Measurements from ENCODE around the gene KERA. TPM values are rescaled to one million over a fixed set of nuclear protein-coding genes. Genes with fewer than 3 reads are reported as not detected.

The KERA gene
- total and polyA plus RNA-seq, 8 donors: not detected

DNA sequence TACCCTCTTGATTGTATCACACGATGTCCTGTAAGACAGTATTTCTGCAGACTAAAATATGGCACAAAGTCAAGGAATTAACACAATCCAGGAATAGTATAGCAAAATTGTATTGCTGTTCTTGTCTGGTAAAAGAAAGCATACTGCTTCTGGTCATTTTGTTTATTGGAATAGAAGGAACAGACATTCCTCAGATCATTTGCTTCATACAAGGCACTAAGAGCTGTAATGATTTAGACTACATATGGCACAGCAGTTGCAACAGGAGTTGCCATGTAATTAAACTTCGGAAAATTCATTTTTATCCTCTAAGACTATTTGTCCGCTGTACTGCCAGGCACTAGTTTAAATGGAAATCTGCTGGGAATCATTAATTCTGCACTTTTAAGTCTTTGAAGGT lies 7.6 kb upstream of the KERA start:
- Histone ChIP-seq H3K4me1 (no peaks in the 10 kb centered on the region), H3K9me3 (no peaks in the 10 kb centered on the region), H3K36me3 (no peaks in the 10 kb centered on the region), H3K27me3 (no peaks in the 10 kb centered on the region), H3K4me3 (no peak overlapping the region), H3K27ac (no peak overlapping the region)
- TF ChIP-seq, protein P1, sequence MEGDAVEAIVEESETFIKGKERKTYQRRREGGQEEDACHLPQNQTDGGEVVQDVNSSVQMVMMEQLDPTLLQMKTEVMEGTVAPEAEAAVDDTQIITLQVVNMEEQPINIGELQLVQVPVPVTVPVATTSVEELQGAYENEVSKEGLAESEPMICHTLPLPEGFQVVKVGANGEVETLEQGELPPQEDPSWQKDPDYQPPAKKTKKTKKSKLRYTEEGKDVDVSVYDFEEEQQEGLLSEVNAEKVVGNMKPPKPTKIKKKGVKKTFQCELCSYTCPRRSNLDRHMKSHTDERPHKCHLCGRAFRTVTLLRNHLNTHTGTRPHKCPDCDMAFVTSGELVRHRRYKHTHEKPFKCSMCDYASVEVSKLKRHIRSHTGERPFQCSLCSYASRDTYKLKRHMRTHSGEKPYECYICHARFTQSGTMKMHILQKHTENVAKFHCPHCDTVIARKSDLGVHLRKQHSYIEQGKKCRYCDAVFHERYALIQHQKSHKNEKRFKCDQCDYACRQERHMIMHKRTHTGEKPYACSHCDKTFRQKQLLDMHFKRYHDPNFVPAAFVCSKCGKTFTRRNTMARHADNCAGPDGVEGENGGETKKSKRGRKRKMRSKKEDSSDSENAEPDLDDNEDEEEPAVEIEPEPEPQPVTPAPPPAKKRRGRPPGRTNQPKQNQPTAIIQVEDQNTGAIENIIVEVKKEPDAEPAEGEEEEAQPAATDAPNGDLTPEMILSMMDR (IDR thresholded peaks at IDR 0.05): no peak
- 76 to 88% methylated on average over 3 of the region's 3 CpGs for WGBS, 2 donors
- DNase-seq (no peak), ATAC-seq (no peak), FAIRE-seq (no peak)
- intact Hi-C loops (cut with DNase I): no loop called here

DNA sequence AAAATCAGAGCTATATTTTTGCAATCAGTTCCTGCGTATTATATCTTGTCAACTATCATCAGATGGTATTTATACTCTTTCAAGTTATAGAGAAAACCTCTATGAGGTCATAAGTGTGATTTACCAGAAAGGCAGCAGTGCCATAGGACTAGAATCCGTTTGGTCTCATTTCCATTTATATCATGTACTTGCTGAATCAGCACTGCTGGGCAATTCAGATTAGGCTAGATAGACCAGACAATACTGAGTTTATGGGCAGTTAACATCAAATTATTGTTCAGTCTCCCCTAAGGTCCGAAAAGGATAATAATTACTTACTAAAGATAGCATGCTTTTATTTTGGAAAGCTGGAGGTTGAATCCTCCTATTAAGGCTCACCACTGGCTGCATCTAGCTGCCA lies 6.8 kb upstream of the KERA start:
- FAIRE-seq: no peak
- WGBS, 2 donors: 62 to 70% methylated on average over 3 of the region's 3 CpGs

DNA sequence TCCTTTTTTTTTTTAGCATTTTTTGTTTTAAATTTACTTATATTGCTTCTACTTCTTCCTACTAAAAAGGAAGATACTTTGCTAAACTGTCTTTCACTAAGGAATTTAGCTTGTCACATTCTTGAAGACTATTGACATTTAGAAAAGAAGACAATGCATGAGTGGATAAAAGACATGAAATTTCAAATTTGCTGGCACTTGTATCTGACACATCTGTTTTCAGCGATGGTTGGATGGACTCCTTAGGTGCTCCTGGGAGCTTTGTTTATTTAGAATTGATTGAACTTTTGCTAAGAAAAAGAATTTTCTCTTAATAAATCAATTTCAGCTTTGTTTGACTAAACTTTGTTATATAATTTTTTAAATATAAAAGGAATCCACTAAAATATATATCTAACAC lies 3.3 kb upstream of the KERA start:
- intact Hi-C loops (cut with DNase I): no loop called here
- H3K27me3 ChIP-seq: no peaks in the 10 kb centered on the region
- 67 to 68% methylated on average over 1 of the region's 1 CpG for WGBS, 2 donors
- TF ChIP-seq, protein P1 (IDR thresholded peaks at IDR 0.05): no peak
- H3K36me3 ChIP-seq: no peaks in the 10 kb centered on the region
- no peak for DNase-seq
- no peak for ATAC-seq
- no peaks in the 10 kb centered on the region for H3K4me1 ChIP-seq
- H3K4me3 ChIP-seq: no peak overlapping the region
- H3K27ac ChIP-seq: no peak overlapping the region
- H3K9me3 ChIP-seq: no peaks in the 10 kb centered on the region
- no peak for FAIRE-seq

More for the DNA sequence above, 6.8 kb upstream of the KERA start:
- no peak for DNase-seq
- Histone ChIP-seq H3K4me3 (no peak overlapping the region), H3K4me1 (no peaks in the 10 kb centered on the region), H3K36me3 (no peaks in the 10 kb centered on the region), H3K9me3 (no peaks in the 10 kb centered on the region), H3K27me3 (no peaks in the 10 kb centered on the region), H3K27ac (no peak overlapping the region)
- TF ChIP-seq, protein P1 (IDR thresholded peaks at IDR 0.05): no peak
- intact Hi-C loops (cut with DNase I): no loop called here
- no peak for ATAC-seq

DNA sequence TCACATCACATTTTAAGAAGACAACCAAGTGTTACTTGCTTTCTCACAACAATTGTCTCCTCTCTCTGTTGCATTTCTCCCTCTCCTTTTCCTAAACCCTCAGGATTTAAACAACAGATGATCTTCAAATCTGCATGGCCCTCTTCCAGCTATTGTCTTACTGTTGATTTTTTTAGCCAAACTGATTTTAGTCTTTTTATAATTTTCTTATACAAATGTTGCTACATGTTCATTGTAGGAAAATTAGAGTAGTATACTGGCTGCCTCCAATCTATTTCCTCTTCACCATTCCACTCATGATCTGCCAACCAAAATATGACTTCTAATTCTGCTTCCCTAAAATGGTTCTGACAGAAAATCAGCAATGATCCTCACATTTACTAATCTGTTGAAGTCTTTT lies 1.4 kb upstream of the KERA start:
- ATAC-seq (no peak), DNase-seq (no peak), FAIRE-seq (no peak)
- Histone ChIP-seq H3K4me3 (no peak overlapping the region), H3K4me1 (no peaks in the 10 kb centered on the region), H3K36me3 (no peaks in the 10 kb centered on the region), H3K27ac (no peak overlapping the region), H3K27me3 (no peaks in the 10 kb centered on the region), H3K9me3 (no peaks in the 10 kb centered on the region)
- TF ChIP-seq, protein P1 (IDR thresholded peaks at IDR 0.05): no peak
- intact Hi-C loops (cut with DNase I): no loop called here

DNA sequence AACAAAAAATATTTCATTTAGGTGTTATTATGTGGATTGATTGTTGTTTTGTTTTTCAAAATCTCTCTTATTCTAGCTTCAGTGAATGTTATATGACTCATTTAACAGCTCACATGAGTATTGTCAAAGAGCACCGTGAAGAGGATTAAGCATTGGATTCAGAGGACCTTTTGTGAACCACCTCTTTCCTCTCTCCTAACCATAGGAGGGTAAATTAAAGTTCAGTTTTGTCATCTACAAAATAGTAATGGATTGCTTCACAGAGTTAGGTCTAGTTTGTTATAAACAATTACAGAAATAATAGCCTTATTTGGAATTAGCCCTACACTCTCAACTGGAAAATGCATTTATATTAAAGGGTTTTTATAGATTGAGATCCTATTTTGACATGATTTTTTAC lies 962 bp upstream of the KERA start:
- TF ChIP-seq, protein P1 (IDR thresholded peaks at IDR 0.05): no peak
- Histone ChIP-seq H3K9me3 (no peaks in the 10 kb centered on the region), H3K36me3 (no peaks in the 10 kb centered on the region), H3K27me3 (no peaks in the 10 kb centered on the region), H3K4me1 (no peaks in the 10 kb centered on the region), H3K4me3 (no peak overlapping the region), H3K27ac (no peak overlapping the region)
- intact Hi-C loops (cut with DNase I): no loop called here
- FAIRE-seq: no peak
- no peak for DNase-seq
- 80 to 85% methylated on average over 1 of the region's 1 CpG for WGBS, 2 donors
- no peak for ATAC-seq

All from pancreas (tissue), 10 donors.